ENCODE results near the gene ALDH16A1.
A peak's percentile ranks its signal among the peaks of the same experiment; 100 is the strongest.

ALDH16A1 gene

GRCh38 chr19:49487277-49488045 lies 34.4 kb downstream of the ALDH16A1 start, which contains the start of gene RPL13A:
Gene RPL13A (plus strand): TSS chr19:49487608. CDS start chr19:49487630, 22 bp downstream.
- DNase-seq, result peak; percentile 80 to 100 (median 98)

GRCh38 chr19:49488046-49488862 lies 35.2 kb downstream of the ALDH16A1 start:
- DNase-seq, result no peak

- no peak for DNase-seq
Measured at GRCh38 chr19:49488863-49489537, 36.0 kb downstream of the ALDH16A1 start.

GRCh38 chr19:49489601-49490167 lies 36.7 kb downstream of the ALDH16A1 start:
- DNase-seq, result no peak

GRCh38 chr19:49490287-49491029 lies 37.4 kb downstream of the ALDH16A1 start:
- no peak for DNase-seq

- no peak for DNase-seq
Measured at GRCh38 chr19:49491030-49491803, 38.2 kb downstream of the ALDH16A1 start.

- no peak for DNase-seq
Measured at GRCh38 chr19:49491804-49492572, 39.0 kb downstream of the ALDH16A1 start.

- no peak for DNase-seq
Measured at GRCh38 chr19:49492573-49493405, 39.8 kb downstream of the ALDH16A1 start.

- DNase-seq, result no peak
Measured at GRCh38 chr19:49496574-49497008, 43.6 kb downstream of the ALDH16A1 start.

GRCh38 chr19:49497047-49497788 lies 44.2 kb downstream of the ALDH16A1 start:
- DNase-seq, result peak in 16 of 56 donors; percentile 1 to 62 (median 19)

GRCh38 chr19:49497789-49498103 lies 44.7 kb downstream of the ALDH16A1 start:
- DNase-seq, result no peak

- DNase-seq, result no peak
Measured at GRCh38 chr19:49498475-49498874, 45.5 kb downstream of the ALDH16A1 start.

GRCh38 chr19:49499030-49499670 lies 46.1 kb downstream of the ALDH16A1 start:
- no peak for DNase-seq

- peak in 5 of 56 donors; percentile 1 to 25 (median 13) for DNase-seq
Measured at GRCh38 chr19:49502866-49503581, 50.0 kb downstream of the ALDH16A1 start.

GRCh38 chr19:49503582-49503962 lies 50.5 kb downstream of the ALDH16A1 start:
- DNase-seq, result no peak

GRCh38 chr19:49506575-49507105 lies 53.6 kb downstream of the ALDH16A1 start:
- peak in 14 of 56 donors; percentile 4 to 37 (median 11) for DNase-seq
